ENCODE data around the gene SESN2. TPM values are rescaled to one million over a fixed set of nuclear protein-coding genes. Genes with fewer than 3 reads are reported as not detected.

SESN2 gene
- total and polyA plus RNA-seq, 2 donors (not counting 1 experiment from before 2014, with no cell fraction given): 4.5 to 5.4 TPM

DNA sequence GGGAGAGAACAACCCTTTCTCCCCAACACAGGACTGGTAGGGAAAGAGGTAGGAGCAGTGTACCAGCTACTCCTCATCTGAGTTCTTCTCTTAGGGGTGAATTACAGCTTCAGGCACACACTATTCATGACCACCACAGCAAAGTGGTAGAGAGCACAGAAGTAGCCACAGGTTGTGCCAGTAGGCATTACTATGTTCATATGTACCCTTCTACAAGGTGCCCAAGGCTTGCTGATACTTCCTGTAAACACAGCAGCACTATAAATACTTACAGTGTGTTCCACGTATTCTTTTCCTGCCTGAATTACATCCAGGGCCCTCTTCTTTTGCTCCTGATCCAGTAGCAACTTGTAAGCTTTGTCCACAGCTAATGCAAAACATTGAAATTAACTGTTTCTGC, 49.6 kb upstream of the SESN2 start:
- Mint-ChIP-seq H3K9me3 (ENCODE audit: insufficient read depth) (no peaks in the 10 kb centered on the region), H3K4me3 (no peak overlapping the region), H3K4me1 (peaks cover 2% of the 10 kb centered on the region), H3K27me3 (no peaks in the 10 kb centered on the region), H3K27ac (no peak overlapping the region)
- intact Hi-C loops (cut with micrococcal nuclease): loop anchor here (1.0 to 2.0 kb wide), 3 partner anchors 33 to 351 kb away; partner anchors contain the start of gene PTAFR
- ATAC-seq (ENCODE audit: low read depth) (no peak), DNase-seq (no peak)
- H3K4me3 ChIP-seq (ENCODE audit: control extremely low read depth in 1 of 5, extremely low read depth in 1 of 5, insufficient read depth in 1 of 5, low read depth in 2 of 5, low read length in 4 of 5): no peak overlapping the region
- no peak overlapping the region for H2AFZ ChIP-seq (ENCODE audit: insufficient read depth, low read depth, low read length, poor library complexity, severe bottlenecking)
- no peaks in the 10 kb centered on the region for H3K9me3 ChIP-seq (ENCODE audit: control extremely low read depth in 1 of 3, control insufficient read depth in 2 of 3, insufficient read depth in 1 of 3, low read length in 2 of 3)
- 75% methylated on average over 1 of the region's 1 CpG for WGBS (ENCODE audit: insufficient coverage)
- H3K27ac ChIP-seq (ENCODE audit: low read length in 2 of 2): no peak overlapping the region
- no peaks in the 10 kb centered on the region for H3K4me1 ChIP-seq (ENCODE audit: control insufficient read depth in 2 of 2, insufficient read depth in 2 of 2, low read length in 2 of 2)
- no peak for TF ChIP-seq EZH2 (IDR thresholded peaks at IDR 0.05; ENCODE audit: borderline replicate concordance, insufficient read depth, low read depth, low read length, poor library complexity, severe bottlenecking)
- TF ChIP-seq, protein P1, sequence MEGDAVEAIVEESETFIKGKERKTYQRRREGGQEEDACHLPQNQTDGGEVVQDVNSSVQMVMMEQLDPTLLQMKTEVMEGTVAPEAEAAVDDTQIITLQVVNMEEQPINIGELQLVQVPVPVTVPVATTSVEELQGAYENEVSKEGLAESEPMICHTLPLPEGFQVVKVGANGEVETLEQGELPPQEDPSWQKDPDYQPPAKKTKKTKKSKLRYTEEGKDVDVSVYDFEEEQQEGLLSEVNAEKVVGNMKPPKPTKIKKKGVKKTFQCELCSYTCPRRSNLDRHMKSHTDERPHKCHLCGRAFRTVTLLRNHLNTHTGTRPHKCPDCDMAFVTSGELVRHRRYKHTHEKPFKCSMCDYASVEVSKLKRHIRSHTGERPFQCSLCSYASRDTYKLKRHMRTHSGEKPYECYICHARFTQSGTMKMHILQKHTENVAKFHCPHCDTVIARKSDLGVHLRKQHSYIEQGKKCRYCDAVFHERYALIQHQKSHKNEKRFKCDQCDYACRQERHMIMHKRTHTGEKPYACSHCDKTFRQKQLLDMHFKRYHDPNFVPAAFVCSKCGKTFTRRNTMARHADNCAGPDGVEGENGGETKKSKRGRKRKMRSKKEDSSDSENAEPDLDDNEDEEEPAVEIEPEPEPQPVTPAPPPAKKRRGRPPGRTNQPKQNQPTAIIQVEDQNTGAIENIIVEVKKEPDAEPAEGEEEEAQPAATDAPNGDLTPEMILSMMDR (IDR thresholded peaks at IDR 0.05): no peak
- no peaks in the 10 kb centered on the region for H4K20me1 ChIP-seq (ENCODE audit: control insufficient read depth, insufficient read depth, low read length, poor library complexity, severe bottlenecking)
- peaks cover 4 to 64% of the 10 kb centered on the region in 2 experiments for H3K36me3 ChIP-seq (replicated peaks in 1 of 2; ENCODE audit: control extremely low read depth in 1 of 2, control insufficient read depth in 1 of 2, extremely low read depth in 1 of 2, insufficient read depth in 2 of 2, low read length in 1 of 2)
- H3K27me3 ChIP-seq (replicated peaks in 1 of 4; ENCODE audit: control extremely low read depth in 1 of 4, control insufficient read depth in 3 of 4, insufficient read depth in 4 of 4, low read length in 3 of 4): no peaks in the 10 kb centered on the region
- ChIA-PET CTCF (interaction anchor here (0.5 to 13.6 kb wide), 37 partner anchors 8 to 668 kb away, joined by 3 to 357 read pairs (median 7); partner anchors contain the start of genes EYA3 and PTAFR), POLR2A (interaction anchor here (0.9 to 1.3 kb wide), 2 partner anchors 118 to 121 kb away, joined by 5 to 9 read pairs; partner anchors contain the start of gene EYA3)
- peaks cover 3% of the 10 kb centered on the region for H3K79me2 ChIP-seq (ENCODE audit: control insufficient read depth, insufficient read depth, low read length)
- H3K9ac ChIP-seq (ENCODE audit: low read length): no peak overlapping the region
- H3K4me2 ChIP-seq (replicated peaks; ENCODE audit: low read depth, low read length, poor library complexity, severe bottlenecking): no peak overlapping the region

- POLR2A ChIA-PET: no interaction called here
- no CpG with 5 or more reads among the region's 2 CpGs for WGBS (ENCODE audit: insufficient coverage)
Measured at GRCh38 chr1:28213315-28213714, 46.0 kb upstream of the SESN2 start.

More at GRCh38 chr1:28213315-28213714, 46.0 kb upstream of the SESN2 start:
- Histone ChIP-seq H3K9me3 (ENCODE audit: control extremely low read depth in 1 of 3, control insufficient read depth in 2 of 3, insufficient read depth in 1 of 3, low read length in 2 of 3) (no peaks in the 10 kb centered on the region), H3K4me2 (replicated peaks; ENCODE audit: low read depth, low read length, poor library complexity, severe bottlenecking) (no peak overlapping the region), H4K20me1 (ENCODE audit: control insufficient read depth, insufficient read depth, low read length, poor library complexity, severe bottlenecking) (no peaks in the 10 kb centered on the region), H3K4me1 (ENCODE audit: control insufficient read depth in 2 of 2, insufficient read depth in 2 of 2, low read length in 2 of 2) (no peaks in the 10 kb centered on the region), H3K4me3 (ENCODE audit: control extremely low read depth in 1 of 5, extremely low read depth in 1 of 5, insufficient read depth in 1 of 5, low read depth in 2 of 5, low read length in 4 of 5) (no peak overlapping the region), H3K9ac (ENCODE audit: low read length) (no peak overlapping the region), H3K27ac (ENCODE audit: low read length in 2 of 2) (no peak overlapping the region), H2AFZ (ENCODE audit: insufficient read depth, low read depth, low read length, poor library complexity, severe bottlenecking) (no peak overlapping the region), H3K36me3 (replicated peaks in 1 of 2; ENCODE audit: control extremely low read depth in 1 of 2, control insufficient read depth in 1 of 2, extremely low read depth in 1 of 2, insufficient read depth in 2 of 2, low read length in 1 of 2) (peaks cover 4 to 37% of the 10 kb centered on the region in 2 experiments), H3K79me2 (ENCODE audit: control insufficient read depth, insufficient read depth, low read length) (peaks cover 18% of the 10 kb centered on the region), H3K27me3 (replicated peaks in 1 of 4; ENCODE audit: control extremely low read depth in 1 of 4, control insufficient read depth in 3 of 4, insufficient read depth in 4 of 4, low read length in 3 of 4) (no peaks in the 10 kb centered on the region)
- ATAC-seq (ENCODE audit: low read depth) (no peak), DNase-seq (no peak)
- H3K27ac Mint-ChIP-seq: no peak overlapping the region
- H3K4me1 Mint-ChIP-seq: peaks cover 2% of the 10 kb centered on the region
- intact Hi-C loops (cut with micrococcal nuclease): no loop called here
- no peaks in the 10 kb centered on the region for H3K9me3 Mint-ChIP-seq (ENCODE audit: insufficient read depth)
- H3K27me3 Mint-ChIP-seq: no peaks in the 10 kb centered on the region
- TF ChIP-seq, protein P1 (IDR thresholded peaks at IDR 0.05): no peak
- no peak for TF ChIP-seq EZH2 (IDR thresholded peaks at IDR 0.05; ENCODE audit: borderline replicate concordance, insufficient read depth, low read depth, low read length, poor library complexity, severe bottlenecking)
- CTCF ChIA-PET: interaction anchor here (0.5 to 13.6 kb wide), 4 partner anchors 40 to 279 kb away, joined by 3 to 357 read pairs (median 3); partner anchors contain the start of gene EYA3
- no peak overlapping the region for H3K4me3 Mint-ChIP-seq
